Putamen (tissue), 1 donor: Measurements from ENCODE around the gene EVPL.
A peak's percentile ranks its signal among the peaks of the same experiment; 100 is the strongest.
"Not testable (repeated sequence)": the region's sequence is repeated elsewhere in the genome, so short reads cannot be mapped to it uniquely, and the experiment has no call there.

Experiments used
- DNase-seq: peaks from one replicate; pipeline ENCODE4 v3.0.0-alpha.2; 2016; ENCODE audit warnings: low spot score

The EVPL gene

GRCh38 chr17:76027159-76027839 lies at the start of gene EVPL:
Gene EVPL, minus strand, starts transcription at chr17:76027306. Its CDS starts 108 bp downstream, at chr17:76027198.
- DNase-seq = no peak

- no peak for DNase-seq
Observed at GRCh38 chr17:76076146-76076764, 49.1 kb upstream of the EVPL start.

DNA sequence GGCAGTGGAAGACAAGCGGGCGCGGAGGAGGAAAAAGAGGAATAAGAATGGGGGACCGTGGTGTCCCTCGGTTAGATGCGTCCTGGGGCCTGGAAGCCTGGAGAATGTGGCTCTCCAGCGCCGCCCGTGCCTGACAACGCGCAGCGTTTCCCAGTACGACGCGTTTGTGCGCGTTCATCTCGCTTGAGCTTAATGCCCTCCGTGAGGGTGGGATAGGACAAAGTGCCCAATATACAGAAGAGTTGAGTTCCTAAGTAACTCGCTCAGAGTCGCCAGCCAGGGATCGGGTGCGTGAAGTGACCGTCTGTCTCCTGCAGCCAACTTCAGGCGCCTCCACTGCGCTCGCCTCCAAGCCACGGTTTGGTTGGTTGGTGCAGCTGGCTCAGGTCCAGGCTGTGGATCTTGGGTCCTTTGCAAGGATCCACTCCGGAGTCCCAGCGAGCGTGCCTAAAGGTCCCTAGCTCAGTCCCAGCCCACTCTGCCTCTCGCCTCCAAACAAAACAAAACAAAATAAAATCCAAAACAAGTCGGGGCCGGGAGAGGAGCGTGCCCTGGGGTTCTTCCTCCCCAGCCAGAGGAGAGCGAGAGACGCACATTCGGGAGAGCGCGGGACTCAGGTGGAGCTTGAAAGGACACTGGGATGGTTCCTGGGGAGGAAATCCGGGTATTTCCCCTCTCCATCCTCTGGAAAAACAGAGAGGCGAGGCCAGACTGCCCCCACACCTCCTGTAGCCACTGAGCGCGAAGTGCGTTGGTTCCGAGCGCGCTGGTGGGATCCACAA lies 48.4 kb upstream of the EVPL start:
- no peak for DNase-seq

DNA sequence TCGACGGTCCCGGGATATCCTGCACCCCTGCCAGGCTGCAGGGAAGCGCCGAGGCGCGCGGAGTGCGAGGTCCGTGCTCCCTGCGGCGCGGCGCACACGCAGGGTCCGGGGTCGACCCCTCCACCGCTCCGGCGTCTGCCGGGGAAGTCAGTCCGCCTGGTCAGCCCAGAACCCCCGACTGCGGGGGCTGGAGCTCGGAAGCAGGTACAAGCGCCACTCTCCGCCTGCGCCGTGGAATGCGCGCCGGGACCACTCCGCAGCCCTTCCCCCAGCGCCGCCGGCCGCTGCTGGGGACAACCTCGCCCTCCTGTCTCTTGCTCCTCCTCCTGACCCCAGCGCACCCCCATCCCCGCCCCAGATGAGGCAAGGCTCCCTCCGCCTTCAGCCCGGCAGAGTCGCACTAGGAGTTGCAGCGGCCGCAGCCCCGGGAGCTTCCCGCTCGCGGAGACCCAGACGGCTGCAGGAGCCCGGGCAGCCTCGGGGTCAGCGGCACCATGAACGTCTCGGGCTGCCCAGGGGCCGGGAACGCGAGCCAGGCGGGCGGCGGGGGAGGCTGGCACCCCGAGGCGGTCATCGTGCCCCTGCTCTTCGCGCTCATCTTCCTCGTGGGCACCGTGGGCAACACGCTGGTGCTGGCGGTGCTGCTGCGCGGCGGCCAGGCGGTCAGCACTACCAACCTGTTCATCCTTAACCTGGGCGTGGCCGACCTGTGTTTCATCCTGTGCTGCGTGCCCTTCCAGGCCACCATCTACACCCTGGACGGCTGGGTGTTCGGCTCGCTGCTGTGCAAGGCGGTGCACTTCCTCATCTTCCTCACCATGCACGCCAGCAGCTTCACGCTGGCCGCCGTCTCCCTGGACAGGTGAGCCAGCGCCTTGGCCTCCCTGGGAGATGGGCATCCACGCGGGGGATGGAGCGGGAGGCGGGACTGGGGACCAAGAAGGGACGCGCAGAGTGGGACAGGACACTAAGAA lies 47.6 kb upstream of the EVPL start, which contains the start of gene GALR2:
Gene GALR2 (plus strand): TSS at position 392 of the 974 bp plus-strand sequence. CDS start 103 bp downstream, at position 495.
- DNase-seq = no peak

DNA sequence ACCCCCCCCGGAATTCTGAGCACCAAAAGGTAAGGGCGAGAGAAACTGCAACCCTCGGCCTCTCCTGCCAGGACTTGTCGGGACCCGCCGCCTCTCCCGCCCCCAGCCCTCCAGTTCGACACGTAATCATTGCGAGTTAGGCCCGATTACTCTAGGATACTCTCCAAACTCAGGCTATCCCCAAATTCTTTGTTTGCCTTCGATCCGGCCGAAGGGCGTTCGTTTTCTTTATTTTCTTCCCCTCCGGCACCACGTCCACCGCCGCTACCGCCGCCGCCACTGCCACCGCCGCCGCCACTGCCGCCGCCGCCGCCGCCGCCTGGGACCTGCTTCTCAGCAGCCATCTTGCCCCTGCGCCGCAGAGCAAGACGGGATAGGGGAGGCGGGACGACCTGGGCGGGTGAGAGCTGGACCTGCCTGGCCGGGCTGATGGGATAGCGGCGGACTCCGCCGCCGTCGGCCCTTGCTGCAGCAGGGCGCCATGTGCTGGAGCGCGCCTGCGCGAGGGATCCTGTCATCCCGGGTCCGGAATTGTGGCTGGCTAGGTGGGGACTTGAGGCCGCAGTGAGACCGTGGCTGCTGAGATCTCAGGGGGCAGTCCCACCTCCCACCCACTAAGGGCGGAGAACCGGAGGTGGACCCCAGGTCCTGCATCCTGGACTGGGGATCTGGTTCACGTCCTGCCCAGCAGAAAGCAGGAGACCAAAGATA lies 45.2 kb upstream of the EVPL start, which contains the start of gene SRP68:
Gene SRP68 (minus strand): TSS at position 370 of the 711 bp plus-strand sequence. CDS start 26 bp downstream, at position 344.
- peak; percentile 95 for DNase-seq

- no peak for DNase-seq
Observed at GRCh38 chr17:76071531-76072147, 44.5 kb upstream of the EVPL start.

- no peak for DNase-seq
Observed at GRCh38 chr17:76065775-76066174, 38.7 kb upstream of the EVPL start.

- no peak for DNase-seq
Observed at GRCh38 chr17:76063875-76064546, 36.9 kb upstream of the EVPL start.

GRCh38 chr17:76058264-76058663 lies 31.2 kb upstream of the EVPL start:
- DNase-seq = not testable (repeated sequence)

DNA sequence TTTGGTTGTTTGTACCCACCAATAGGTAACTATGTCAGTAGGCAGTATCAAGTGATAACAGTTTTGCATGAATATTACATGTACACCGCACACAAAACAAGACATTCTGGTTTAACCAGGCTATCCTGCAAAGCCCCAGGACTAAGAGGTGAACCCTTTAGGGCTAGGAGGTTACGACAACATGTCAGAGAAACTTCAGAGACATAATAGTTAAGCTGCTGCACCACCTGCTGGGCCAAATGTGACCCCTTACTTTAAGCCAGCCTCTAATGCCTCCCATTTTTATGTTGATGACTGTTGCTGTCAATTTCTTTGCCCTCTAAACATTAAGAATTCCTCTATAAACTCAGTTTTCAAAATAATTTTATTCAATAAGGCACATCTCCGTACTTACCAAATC lies 29.8 kb upstream of the EVPL start:
- no peak for DNase-seq

DNA sequence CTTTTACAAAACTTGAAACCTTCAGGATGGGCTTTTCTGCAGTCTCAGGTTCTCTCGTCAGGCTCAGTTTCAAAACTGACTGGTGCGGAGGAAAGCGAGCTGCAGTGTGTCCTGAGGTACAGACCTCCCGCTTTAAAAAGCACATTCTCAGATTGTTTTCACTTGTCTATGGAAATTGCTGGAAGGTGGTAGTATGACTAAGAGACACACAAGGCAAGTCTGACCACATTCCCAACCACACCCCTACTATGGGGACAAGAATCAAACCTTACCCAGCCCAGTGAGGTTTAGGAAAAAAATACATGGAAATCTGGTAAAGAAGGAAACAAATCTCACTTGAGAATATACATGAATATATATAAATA lies 27.0 kb upstream of the EVPL start:
- DNase-seq = no peak

GRCh38 chr17:76053246-76054111 lies 26.4 kb upstream of the EVPL start:
- no peak for DNase-seq

- no peak for DNase-seq
Observed at GRCh38 chr17:76051561-76051960, 24.5 kb upstream of the EVPL start.

DNA sequence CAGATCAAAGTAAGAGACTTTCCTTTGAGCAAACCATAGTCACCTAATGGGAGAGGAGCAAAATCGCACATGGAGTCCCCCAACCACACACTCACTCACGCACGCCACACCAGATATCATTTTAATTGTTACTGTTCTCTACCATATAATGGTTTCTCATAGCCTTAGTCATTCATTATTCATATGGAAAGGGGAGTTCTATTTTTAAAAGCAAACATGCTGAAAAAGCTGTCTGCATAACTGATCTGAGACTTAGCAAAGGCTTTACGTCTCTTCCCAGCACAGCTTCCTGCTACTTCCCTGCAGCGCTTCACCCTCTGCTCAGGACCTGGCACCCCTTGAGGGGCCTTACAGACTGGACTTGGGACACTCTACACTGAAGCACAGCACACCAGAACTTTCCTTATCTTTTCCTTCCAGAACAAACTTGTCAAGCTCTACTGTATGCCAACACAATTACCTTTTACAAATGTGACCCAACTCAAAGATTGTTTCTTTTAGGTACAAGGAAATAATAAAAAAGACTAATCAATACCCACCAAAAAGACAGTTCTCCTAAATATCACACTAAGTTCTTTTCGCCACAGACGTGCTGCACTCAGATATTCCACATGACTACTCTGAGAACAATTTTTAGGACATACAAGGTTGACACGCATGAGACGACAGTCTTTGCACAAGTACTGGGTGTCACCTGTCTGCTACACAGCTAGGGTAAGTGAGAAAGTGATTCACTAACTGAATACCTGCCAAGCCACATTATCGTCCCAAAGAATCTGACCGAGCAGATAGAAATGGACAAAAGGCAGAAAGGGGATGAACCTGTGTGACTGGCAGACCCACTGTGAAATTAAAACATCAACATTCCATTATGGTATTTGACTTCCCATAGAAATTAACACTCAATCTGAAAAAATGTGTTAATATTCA lies 23.7 kb upstream of the EVPL start:
- no peak for DNase-seq

GRCh38 chr17:76049836-76050537 lies 22.9 kb upstream of the EVPL start:
- no peak for DNase-seq

DNA sequence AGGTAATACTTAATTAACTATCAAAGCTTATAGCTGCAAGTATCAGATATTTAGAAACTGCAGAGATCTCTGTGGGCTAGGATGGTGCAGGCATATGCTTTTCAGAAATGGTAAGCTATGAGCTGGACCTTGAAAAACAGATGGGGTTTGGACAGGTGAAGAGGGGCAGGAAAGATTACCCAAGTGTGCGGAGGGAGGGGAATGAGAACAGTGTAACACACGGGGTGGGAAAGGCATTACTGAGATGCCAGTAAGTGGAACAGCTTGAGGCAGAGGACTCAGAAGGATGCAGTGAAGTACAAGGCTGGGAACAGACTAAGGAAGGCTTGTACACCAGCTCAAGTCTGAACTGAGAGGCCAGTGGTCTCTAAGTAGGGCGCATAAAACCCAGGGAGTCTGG lies 22.1 kb upstream of the EVPL start:
- no peak for DNase-seq

DNA sequence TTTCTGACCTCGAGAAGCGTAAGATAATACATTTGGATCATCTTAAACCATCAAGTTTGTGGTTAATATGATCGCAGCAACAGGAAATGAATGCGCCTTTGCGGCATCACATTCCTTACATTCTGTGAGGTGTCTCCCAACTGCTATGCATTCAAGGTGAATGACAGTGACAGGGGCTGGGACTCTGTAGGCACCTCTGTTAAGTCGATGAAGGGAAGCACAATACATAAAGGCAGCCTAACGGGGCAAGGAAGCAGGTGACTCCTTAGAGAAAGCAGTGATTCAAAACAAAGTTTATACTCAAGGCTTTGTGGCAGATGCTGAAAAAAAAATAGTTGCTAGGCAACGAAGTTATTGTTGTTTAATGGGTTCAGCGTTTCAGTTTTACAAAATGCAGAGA lies 21.6 kb upstream of the EVPL start:
- DNase-seq = no peak
